ENCODE results near the gene DNAJC28. TPM values are rescaled to one million over a fixed set of nuclear protein-coding genes. Genes with fewer than 3 reads are reported as not detected.
A peak's percentile ranks its signal among the peaks of the same experiment; 100 is the strongest.

The DNAJC28 gene
- total RNA-seq, 2 donors from 2014 or later = 3.9 to 5.8 TPM

- Mint-ChIP-seq H3K9me3 (no peaks in the 10 kb centered on the region), H3K27ac (no peak overlapping the region), H3K4me1 (peaks cover 4% of the 10 kb centered on the region), H3K36me3 (ENCODE audit: low read depth) (peaks cover 8% of the 10 kb centered on the region), H3K27me3 (ENCODE audit: insufficient read depth) (no peaks in the 10 kb centered on the region), H3K4me3 (peak overlapping the region; percentile 82)
- TF ChIP-seq CTCF (conservative IDR thresholded peaks at IDR 0.05) = no peak
- Histone ChIP-seq H3K36me3 (ENCODE audit: control insufficient read depth, insufficient read depth, low read length) (peaks cover 4% of the 10 kb centered on the region), H3K9me3 (ENCODE audit: control insufficient read depth, low read length) (no peaks in the 10 kb centered on the region), H3K4me3 (ENCODE audit: low read length) (no peak overlapping the region), H3K27me3 (ENCODE audit: control insufficient read depth, insufficient read depth, low read length, poor library complexity, severe bottlenecking) (no peaks in the 10 kb centered on the region), H3K9ac (ENCODE audit: extremely low read depth, low read length, poor library complexity, severe bottlenecking) (no peak overlapping the region), H3K4me1 (ENCODE audit: control insufficient read depth, insufficient read depth, low read length) (no peaks in the 10 kb centered on the region), H3K27ac (ENCODE audit: low read depth, low read length) (no peak overlapping the region)
- 85 to 90% methylated on average over 6 to 9 of the region's 9 CpGs for WGBS, 2 experiments (ENCODE audit: insufficient coverage in 1 of 2, insufficient read length in 1 of 2)
- DNase-seq = no peak
These were observed 10.1 kb downstream of the DNAJC28 start for GRCh38 chr21:33481314-33481943.

GRCh38 chr21:33480481-33481103, 10.9 kb downstream of the DNAJC28 start:
- Mint-ChIP-seq H3K4me3 (peak overlapping the region; percentile 82), H3K4me1 (peaks cover 4% of the 10 kb centered on the region), H3K27ac (peak overlapping the region; percentile 96), H3K9me3 (no peaks in the 10 kb centered on the region), H3K27me3 (ENCODE audit: insufficient read depth) (no peaks in the 10 kb centered on the region), H3K36me3 (ENCODE audit: low read depth) (peaks cover 8% of the 10 kb centered on the region)
- WGBS, 2 experiments (ENCODE audit: insufficient coverage in 1 of 2, insufficient read length in 1 of 2) = 35 to 40% methylated on average over 10 to 16 of the region's 17 CpGs
- peak overlapping the region; percentile 64 for H3K27ac ChIP-seq (ENCODE audit: low read depth, low read length)
- peaks cover 4% of the 10 kb centered on the region for H3K36me3 ChIP-seq (ENCODE audit: control insufficient read depth, insufficient read depth, low read length)
- no peak for TF ChIP-seq CTCF (conservative IDR thresholded peaks at IDR 0.05)
- no peaks in the 10 kb centered on the region for H3K27me3 ChIP-seq (ENCODE audit: control insufficient read depth, insufficient read depth, low read length, poor library complexity, severe bottlenecking)
- DNase-seq = no peak
- H3K4me1 ChIP-seq (ENCODE audit: control insufficient read depth, insufficient read depth, low read length) = no peaks in the 10 kb centered on the region
- H3K4me3 ChIP-seq (ENCODE audit: low read length) = peak overlapping the region; percentile 87
- H3K9me3 ChIP-seq (ENCODE audit: control insufficient read depth, low read length) = no peaks in the 10 kb centered on the region
- H3K9ac ChIP-seq (ENCODE audit: extremely low read depth, low read length, poor library complexity, severe bottlenecking) = peak overlapping the region; percentile 80

GRCh38 chr21:33479679-33480480, 11.6 kb downstream of the DNAJC28 start, which contains the start of gene TMEM50B:
TSS of gene TMEM50B (minus strand) at chr21:33479974. CDS start at chr21:33468885, 11,089 bp downstream.
- Histone ChIP-seq H3K9me3 (ENCODE audit: control insufficient read depth, low read length) (no peaks in the 10 kb centered on the region), H3K36me3 (ENCODE audit: control insufficient read depth, insufficient read depth, low read length) (peaks cover 4% of the 10 kb centered on the region), H3K4me3 (ENCODE audit: low read length) (peak within 1 kb of the TSS; percentile 99), H3K27ac (ENCODE audit: low read depth, low read length) (peak within 1 kb of the TSS; percentile 64), H3K4me1 (ENCODE audit: control insufficient read depth, insufficient read depth, low read length) (no peaks in the 10 kb centered on the region), H3K27me3 (ENCODE audit: control insufficient read depth, insufficient read depth, low read length, poor library complexity, severe bottlenecking) (no peaks in the 10 kb centered on the region), H3K9ac (ENCODE audit: extremely low read depth, low read length, poor library complexity, severe bottlenecking) (peak within 1 kb of the TSS; percentile 80)
- peak within 1 kb of the TSS; percentile 82 for H3K4me3 Mint-ChIP-seq
- no peaks in the 10 kb centered on the region for H3K9me3 Mint-ChIP-seq
- H3K4me1 Mint-ChIP-seq = peaks cover 4% of the 10 kb centered on the region
- H3K27ac Mint-ChIP-seq = peak within 1 kb of the TSS; percentile 96
- no peaks in the 10 kb centered on the region for H3K27me3 Mint-ChIP-seq (ENCODE audit: insufficient read depth)
- WGBS, 2 experiments (ENCODE audit: insufficient coverage in 1 of 2, insufficient read length in 1 of 2) = 0 to 1% methylated on average over 17 to 93 of the region's 93 CpGs
- DNase-seq = peak; percentile 98
- peak; percentile 68 for TF ChIP-seq CTCF (conservative IDR thresholded peaks at IDR 0.05)
- H3K36me3 Mint-ChIP-seq (ENCODE audit: low read depth) = peaks cover 8% of the 10 kb centered on the region

All from endodermal cell (in vitro differentiated cells).